GM12874 (cell line): ENCODE data around the gene TAX1BP3.
A peak's percentile ranks its signal among the peaks of the same experiment; 100 is the strongest.

ENCODE experiments used
- TF ChIP-seq, protein P1 (sequence below): IDR thresholded peaks from 2 replicates; pipeline ENCODE4 v1.5.1; 2011; ENCODE audit warnings: low read depth, mild to moderate bottlenecking, control low read depth, low read length, moderate library complexity; ENCODE audit not compliant: insufficient read depth

Gene TAX1BP3

GRCh38 chr17:3641014-3641413 lies 27.4 kb downstream of the TAX1BP3 start:
- TF ChIP-seq, protein P1, sequence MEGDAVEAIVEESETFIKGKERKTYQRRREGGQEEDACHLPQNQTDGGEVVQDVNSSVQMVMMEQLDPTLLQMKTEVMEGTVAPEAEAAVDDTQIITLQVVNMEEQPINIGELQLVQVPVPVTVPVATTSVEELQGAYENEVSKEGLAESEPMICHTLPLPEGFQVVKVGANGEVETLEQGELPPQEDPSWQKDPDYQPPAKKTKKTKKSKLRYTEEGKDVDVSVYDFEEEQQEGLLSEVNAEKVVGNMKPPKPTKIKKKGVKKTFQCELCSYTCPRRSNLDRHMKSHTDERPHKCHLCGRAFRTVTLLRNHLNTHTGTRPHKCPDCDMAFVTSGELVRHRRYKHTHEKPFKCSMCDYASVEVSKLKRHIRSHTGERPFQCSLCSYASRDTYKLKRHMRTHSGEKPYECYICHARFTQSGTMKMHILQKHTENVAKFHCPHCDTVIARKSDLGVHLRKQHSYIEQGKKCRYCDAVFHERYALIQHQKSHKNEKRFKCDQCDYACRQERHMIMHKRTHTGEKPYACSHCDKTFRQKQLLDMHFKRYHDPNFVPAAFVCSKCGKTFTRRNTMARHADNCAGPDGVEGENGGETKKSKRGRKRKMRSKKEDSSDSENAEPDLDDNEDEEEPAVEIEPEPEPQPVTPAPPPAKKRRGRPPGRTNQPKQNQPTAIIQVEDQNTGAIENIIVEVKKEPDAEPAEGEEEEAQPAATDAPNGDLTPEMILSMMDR = no peak

DNA sequence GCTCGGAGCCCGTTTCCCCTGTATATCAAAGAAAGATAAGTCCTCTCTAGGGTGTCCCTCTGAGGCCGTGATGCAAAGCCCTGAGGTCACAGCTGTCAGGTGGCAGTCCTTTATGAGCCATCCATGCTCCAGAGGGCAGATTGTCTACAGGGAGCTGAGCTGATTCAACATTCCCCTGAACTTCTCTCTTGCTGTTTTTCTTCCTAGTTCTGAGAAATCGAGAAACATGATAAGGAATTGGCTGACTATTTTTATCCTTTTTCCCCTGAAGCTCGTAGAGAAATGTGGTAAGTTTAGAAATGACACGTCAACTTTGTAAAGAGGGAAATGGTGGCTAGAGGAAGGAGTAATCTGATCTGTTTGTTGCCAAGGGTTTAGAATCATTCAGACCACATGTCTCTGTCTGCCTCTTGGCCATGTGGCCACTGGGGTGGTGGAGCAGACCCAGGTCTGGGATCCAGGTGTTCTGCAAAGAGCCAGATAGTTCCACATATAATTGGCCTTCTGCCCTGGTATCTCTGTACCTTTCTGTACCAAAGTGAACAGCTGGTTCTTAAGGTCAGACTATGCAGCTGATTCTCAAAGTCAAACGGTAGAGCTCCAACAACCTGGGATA lies 28.3 kb downstream of the TAX1BP3 start:
- TF ChIP-seq, protein P1 = no peak

- TF ChIP-seq, protein P1 = no peak
These were observed 31.4 kb downstream of the TAX1BP3 start for GRCh38 chr17:3636908-3637373.

GRCh38 chr17:3636154-3636907 lies 32.0 kb downstream of the TAX1BP3 start, which contains the start of the genes CTNS and SHPK:
CTNS (plus strand) TSS chr17:3636760; CDS start chr17:3640207, 3,447 bp downstream.
SHPK (minus strand) TSS chr17:3636250; CDS start chr17:3636219, 31 bp downstream.
- TF ChIP-seq, protein P1 = no peak

DNA sequence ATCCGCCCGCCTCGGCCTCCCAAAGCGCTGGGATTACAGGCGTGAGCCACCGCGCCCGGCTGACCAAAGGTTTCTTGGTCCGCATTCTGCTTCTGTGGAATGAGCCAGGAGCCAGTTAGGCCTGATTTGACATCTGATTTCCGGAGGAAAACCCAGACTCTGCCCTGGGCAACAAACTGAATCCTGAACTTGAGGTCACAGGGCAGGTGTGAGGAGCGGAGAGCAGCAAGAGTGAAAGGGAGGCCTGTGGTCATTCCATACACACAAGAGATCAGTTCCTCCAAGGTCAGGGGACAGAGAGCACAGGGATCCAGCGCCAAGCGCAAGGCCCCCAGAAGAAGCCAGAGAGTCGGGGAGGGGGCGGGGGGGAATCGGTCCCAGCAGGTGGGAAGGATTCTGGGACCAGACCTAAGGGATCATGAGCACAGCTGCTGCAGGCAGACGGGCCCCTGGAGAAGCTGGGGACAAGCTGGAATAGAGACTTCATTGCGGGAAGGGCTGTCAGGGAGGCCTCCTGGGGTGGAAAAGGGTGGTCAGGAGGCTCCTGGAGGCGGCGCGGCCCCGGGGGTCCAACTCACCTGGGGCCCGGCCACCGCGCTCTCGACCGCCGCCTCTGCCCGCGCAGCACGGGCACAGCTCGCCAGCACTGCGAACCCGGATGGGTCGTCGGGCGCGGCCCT lies 32.8 kb downstream of the TAX1BP3 start:
- TF ChIP-seq, protein P1 = 0 out of 2 replicates have a peak, but pooled peaks have one; percentile 7

- TF ChIP-seq, protein P1 = no peak
These were observed 36.1 kb downstream of the TAX1BP3 start for GRCh38 chr17:3632287-3632686.

- TF ChIP-seq, protein P1 = no peak
These were observed 37.6 kb downstream of the TAX1BP3 start for GRCh38 chr17:3630781-3631180.
